GM12891 (cell line): ENCODE results near the gene MAG.

Experiments
- POLR2A ChIP-seq: IDR thresholded peaks from 2 replicates; pipeline ENCODE4 v1.6.1; 2011; ENCODE audit warnings: low read depth, low read length, control low read depth
- TAF1 ChIP-seq: IDR thresholded peaks from 2 replicates; pipeline ENCODE4 v1.6.1; 2011; ENCODE audit warnings: low read depth, low read length, control low read depth

GRCh38 chr19:35309481-35310279 is 17.7 kb downstream of the MAG start:
- no peak for TF ChIP-seq POLR2A
- TF ChIP-seq TAF1: no peak
